Karpas-422 (cell line): ENCODE measurements around the gene HOOK1. TPM values are rescaled to one million over a fixed set of nuclear protein-coding genes. Genes with fewer than 3 reads are reported as not detected.

Experiments
- DNase-seq: peaks from one replicate; pipeline ENCODE4 v3.0.0-alpha.2; 2015
- H2AFZ ChIP-seq: fragments of 200-600 bp; sonication (generic); 2 replicates; pipeline ENCODE4 v1.6.1; 2014; ENCODE audit warnings: antibody characterized with exemption, low read length, mixed read lengths
- H3K27ac ChIP-seq: fragments of 200-600 bp; sonication (generic); 2 replicates; pipeline ENCODE4 v1.5.1; 2014; ENCODE audit warnings: mild to moderate bottlenecking, low read length, moderate library complexity
- H3K27me3 ChIP-seq: fragments of 200-600 bp; sonication (generic); 2 replicates; pipeline ENCODE4 v1.6.1; 2014; ENCODE audit warnings: low read length, mixed read lengths
- H3K36me3 ChIP-seq: fragments of 200-600 bp; sonication (generic); 2 replicates; pipeline ENCODE4 v1.6.1; 2014; ENCODE audit warnings: low read length, mixed read lengths; ENCODE audit not compliant: insufficient read depth
- H3K4me1 ChIP-seq: fragments of 200-600 bp; sonication (generic); 2 replicates; pipeline ENCODE4 v1.6.1; 2014; ENCODE audit warnings: mild to moderate bottlenecking, low read length, mixed read lengths
- H3K4me2 ChIP-seq: fragments of 200-600 bp; sonication (generic); 2 replicates; pipeline ENCODE4 v1.6.1; 2014; ENCODE audit warnings: low read length, low read depth, mild to moderate bottlenecking; ENCODE audit not compliant: poor library complexity, severe bottlenecking
- H3K4me3 ChIP-seq: fragments of 200-600 bp; sonication (generic); 2 replicates; pipeline ENCODE4 v1.5.1; 2014; ENCODE audit warnings: mild to moderate bottlenecking, antibody characterized with exemption, low read length, mixed read lengths
- H3K79me2 ChIP-seq: fragments of 200-600 bp; sonication (generic); 2 replicates; pipeline ENCODE4 v1.6.1; 2014; ENCODE audit warnings: mild to moderate bottlenecking, low read length, mixed read lengths
- H3K9ac ChIP-seq: fragments of 200-600 bp; sonication (generic); 2 replicates; pipeline ENCODE4 v1.6.0; 2014; ENCODE audit warnings: low read length
- H3K9me2 ChIP-seq: fragments of 200-600 bp; sonication (generic), shearing (Covaris generic); replicated peaks from 2 replicates; pipeline ENCODE4 v1.6.0; 2014; ENCODE audit warnings: mild to moderate bottlenecking, low read length, moderate library complexity; ENCODE audit not compliant: insufficient read depth
- H3K9me3 ChIP-seq: fragments of 300-700, 200-600 bp; sonication (generic); 2 replicates; pipeline ENCODE4 v1.6.1; 2014; ENCODE audit warnings: low read length, mixed read lengths
- H4K20me1 ChIP-seq: fragments of 200-600 bp; sonication (generic); 2 replicates; pipeline ENCODE4 v1.6.1; 2014; ENCODE audit warnings: mild to moderate bottlenecking, antibody characterized with exemption, low read length, low read depth; ENCODE audit not compliant: insufficient read depth
- total RNA-seq: library from RNA; depleted of rRNA; stranded (reverse); fragments of >200 nt; shearing (Covaris generic); gene quantifications from 2 replicates; pipeline ENCODE4 v1.2.3, GENCODE V29; 2014; ENCODE audit warnings: low replicate concordance

HOOK1 gene
- total RNA-seq, 1 experiment from 2014 or later, result not detected

DNA sequence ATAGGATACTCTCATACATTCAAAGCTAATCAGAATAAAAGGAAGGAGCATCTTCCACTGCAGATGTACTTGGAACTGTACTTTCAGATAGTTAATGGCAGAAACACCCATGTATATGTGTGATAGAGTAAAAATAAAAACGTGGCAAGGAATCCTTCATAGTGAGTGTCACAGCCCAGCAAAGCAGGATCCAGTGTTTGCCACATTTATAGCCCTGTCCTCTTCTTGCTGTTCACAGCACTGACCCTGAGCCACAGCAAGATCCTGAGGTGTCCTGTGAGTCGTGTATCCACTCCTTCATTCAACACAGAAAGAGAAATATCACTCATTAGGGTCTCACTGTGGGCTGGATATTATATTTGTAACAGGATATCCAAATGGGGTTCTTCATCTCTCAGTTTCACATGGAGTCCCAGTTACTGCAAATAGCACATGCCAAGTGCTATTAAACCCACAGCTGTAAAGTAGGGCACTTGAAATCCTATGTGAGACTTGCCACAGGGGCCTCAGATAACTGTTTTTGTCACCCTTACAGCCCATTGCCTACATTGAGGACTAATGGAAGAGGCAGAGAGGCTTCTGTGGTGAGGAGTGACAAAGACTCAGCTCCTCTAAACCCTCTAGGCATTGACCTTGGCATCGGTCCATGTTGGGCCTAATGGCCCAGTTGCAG is 70.5 kb downstream of the HOOK1 start:
- no peaks in the 10 kb centered on the region for H4K20me1 ChIP-seq
- H3K36me3 ChIP-seq, result no peaks in the 10 kb centered on the region
- no peak overlapping the region for H3K4me2 ChIP-seq
- H3K9me3 ChIP-seq, result no peaks in the 10 kb centered on the region
- DNase-seq, result no peak
- no peak overlapping the region for H3K9ac ChIP-seq
- no peak overlapping the region for H2AFZ ChIP-seq
- no peak overlapping the region for H3K4me3 ChIP-seq
- H3K9me2 ChIP-seq, result no peaks in the 10 kb centered on the region
- H3K27ac ChIP-seq, result no peak overlapping the region
- no peaks in the 10 kb centered on the region for H3K4me1 ChIP-seq
- no peaks in the 10 kb centered on the region for H3K27me3 ChIP-seq
- no peaks in the 10 kb centered on the region for H3K79me2 ChIP-seq

DNA sequence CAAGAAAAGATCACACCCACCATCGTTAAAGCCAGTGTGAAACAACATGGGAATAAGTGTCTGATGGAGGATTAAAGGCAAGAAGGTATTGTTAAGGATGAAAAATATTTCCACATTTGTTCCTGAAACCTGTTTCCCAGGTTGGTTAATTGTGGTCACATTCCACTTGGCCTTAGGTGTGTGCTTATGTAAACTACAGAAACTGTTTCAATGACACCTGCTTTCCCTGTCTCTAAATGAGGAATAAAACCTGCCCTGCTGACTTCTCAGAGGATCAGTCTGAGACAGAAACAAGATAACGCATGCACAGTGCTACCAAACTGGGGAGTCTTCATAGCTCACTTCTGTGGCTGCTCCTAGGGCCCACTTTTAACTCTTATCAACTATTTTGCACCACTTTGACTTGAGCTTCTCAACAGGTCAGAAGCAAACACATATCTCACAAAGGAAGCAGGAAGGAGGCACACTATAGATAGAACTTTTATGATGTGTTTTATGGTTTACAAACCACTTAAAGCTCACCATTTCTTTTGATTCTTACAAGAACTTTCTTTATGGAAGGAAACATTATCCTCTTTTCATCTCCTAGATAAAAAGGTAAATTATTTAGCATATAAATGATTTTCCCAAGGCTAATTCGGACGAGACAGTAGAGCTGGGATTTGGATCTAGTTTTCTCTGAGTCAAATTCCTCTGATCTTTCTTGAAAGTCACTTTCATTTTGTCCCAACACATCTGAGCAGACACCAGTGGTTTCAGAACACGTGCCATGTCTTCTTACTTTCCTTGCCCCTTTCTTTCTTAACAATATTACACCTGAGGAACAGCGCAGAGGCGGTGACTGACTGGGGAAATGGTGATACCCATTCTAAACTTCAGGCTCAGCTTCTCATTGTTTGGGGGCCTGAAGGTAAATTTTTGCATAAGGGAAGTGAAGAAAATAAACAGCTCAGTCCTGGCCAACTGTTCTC is 78.4 kb downstream of the HOOK1 start:
- Histone ChIP-seq H3K4me2 (no peak overlapping the region), H3K27ac (no peak overlapping the region), H3K9me2 (no peaks in the 10 kb centered on the region), H3K79me2 (no peaks in the 10 kb centered on the region), H3K9me3 (no peaks in the 10 kb centered on the region), H3K4me3 (no peak overlapping the region), H3K9ac (no peak overlapping the region), H3K27me3 (no peaks in the 10 kb centered on the region), H4K20me1 (no peaks in the 10 kb centered on the region), H2AFZ (no peak overlapping the region), H3K36me3 (no peaks in the 10 kb centered on the region), H3K4me1 (no peaks in the 10 kb centered on the region)
- DNase-seq, result no peak

DNA sequence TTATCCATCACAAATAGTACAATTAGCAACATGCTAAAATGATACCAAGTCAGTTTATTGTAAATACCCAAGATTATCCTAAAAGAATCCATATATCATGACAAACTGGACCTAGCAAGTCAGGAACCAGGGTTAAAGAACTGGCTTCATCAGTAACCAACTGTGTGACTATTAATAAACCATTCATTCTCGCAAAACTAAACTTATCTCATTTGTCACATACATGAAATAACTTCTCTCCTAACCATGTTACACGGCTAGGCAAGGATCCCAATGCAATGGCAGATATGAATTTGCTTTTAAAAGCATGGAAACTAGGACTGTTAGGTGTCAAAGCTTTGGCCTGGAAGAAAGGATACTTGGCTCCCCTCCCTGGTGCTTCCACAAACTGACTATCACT is 82.4 kb downstream of the HOOK1 start:
- no peak for DNase-seq
- no peaks in the 10 kb centered on the region for H4K20me1 ChIP-seq

DNA sequence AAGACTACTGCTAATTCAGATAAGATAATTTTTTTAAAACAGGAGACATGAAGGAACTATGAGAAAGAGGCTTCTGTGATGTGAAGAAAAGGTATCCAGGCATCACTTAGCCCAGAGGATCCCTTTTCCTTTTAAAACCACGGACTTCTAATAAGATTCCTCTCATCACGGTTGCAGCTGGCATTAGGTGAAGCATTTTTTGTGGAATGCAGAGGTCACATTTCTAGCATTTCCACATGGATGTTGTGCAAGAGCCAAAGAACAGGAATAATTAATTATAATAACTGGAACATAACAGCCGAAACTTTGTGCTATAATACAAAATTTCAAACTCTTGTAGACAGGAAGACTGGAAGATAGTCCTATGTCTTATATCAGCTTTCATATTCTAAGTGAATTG is 84.2 kb downstream of the HOOK1 start:
- Histone ChIP-seq H3K9me2 (no peaks in the 10 kb centered on the region), H3K9me3 (no peaks in the 10 kb centered on the region)
- DNase-seq, result no peak

More for the DNA sequence above, 82.4 kb downstream of the HOOK1 start:
- Histone ChIP-seq H3K4me2 (no peak overlapping the region), H3K4me3 (no peak overlapping the region), H3K27ac (no peak overlapping the region), H3K27me3 (no peaks in the 10 kb centered on the region), H3K9ac (no peak overlapping the region), H3K9me3 (no peaks in the 10 kb centered on the region), H3K4me1 (no peaks in the 10 kb centered on the region), H3K36me3 (no peaks in the 10 kb centered on the region), H3K79me2 (no peaks in the 10 kb centered on the region), H2AFZ (no peak overlapping the region), H3K9me2 (no peaks in the 10 kb centered on the region)

DNA sequence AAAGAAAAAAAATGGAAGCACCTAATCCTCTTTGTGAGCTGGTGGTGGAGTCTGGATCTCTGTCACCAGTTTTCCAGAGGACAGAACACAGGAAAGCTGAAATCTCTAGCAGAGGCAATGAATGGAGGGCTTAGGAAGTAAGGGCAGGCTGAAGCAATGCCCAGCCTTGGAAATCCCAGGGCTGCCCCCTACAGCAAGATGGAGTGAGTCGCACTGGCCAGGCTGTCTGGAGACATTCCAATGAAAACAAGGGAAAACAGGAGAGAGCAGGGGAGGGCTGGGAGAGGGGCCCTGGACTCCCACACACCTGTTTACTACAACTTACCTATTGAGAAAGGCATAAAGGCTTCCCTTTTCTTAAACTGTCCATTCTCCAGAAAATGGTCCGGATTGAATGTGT is 85.9 kb downstream of the HOOK1 start:
- H3K9me2 ChIP-seq, result no peaks in the 10 kb centered on the region
- DNase-seq, result no peak
- no peak overlapping the region for H3K27ac ChIP-seq
- no peak overlapping the region for H3K4me3 ChIP-seq
- H3K27me3 ChIP-seq, result no peaks in the 10 kb centered on the region
- no peak overlapping the region for H3K4me2 ChIP-seq
- H3K4me1 ChIP-seq, result no peaks in the 10 kb centered on the region
- H3K36me3 ChIP-seq, result no peaks in the 10 kb centered on the region
- no peaks in the 10 kb centered on the region for H3K9me3 ChIP-seq
- no peak overlapping the region for H2AFZ ChIP-seq
- no peak overlapping the region for H3K9ac ChIP-seq
- no peaks in the 10 kb centered on the region for H3K79me2 ChIP-seq
- H4K20me1 ChIP-seq, result no peaks in the 10 kb centered on the region

More for the DNA sequence above, 84.2 kb downstream of the HOOK1 start:
- H3K4me3 ChIP-seq, result no peak overlapping the region
- H2AFZ ChIP-seq, result no peak overlapping the region
- no peaks in the 10 kb centered on the region for H3K36me3 ChIP-seq
- H3K79me2 ChIP-seq, result no peaks in the 10 kb centered on the region
- no peak overlapping the region for H3K4me2 ChIP-seq
- no peak overlapping the region for H3K9ac ChIP-seq
- no peaks in the 10 kb centered on the region for H3K4me1 ChIP-seq
- H4K20me1 ChIP-seq, result no peaks in the 10 kb centered on the region
- no peak overlapping the region for H3K27ac ChIP-seq
- no peaks in the 10 kb centered on the region for H3K27me3 ChIP-seq

DNA sequence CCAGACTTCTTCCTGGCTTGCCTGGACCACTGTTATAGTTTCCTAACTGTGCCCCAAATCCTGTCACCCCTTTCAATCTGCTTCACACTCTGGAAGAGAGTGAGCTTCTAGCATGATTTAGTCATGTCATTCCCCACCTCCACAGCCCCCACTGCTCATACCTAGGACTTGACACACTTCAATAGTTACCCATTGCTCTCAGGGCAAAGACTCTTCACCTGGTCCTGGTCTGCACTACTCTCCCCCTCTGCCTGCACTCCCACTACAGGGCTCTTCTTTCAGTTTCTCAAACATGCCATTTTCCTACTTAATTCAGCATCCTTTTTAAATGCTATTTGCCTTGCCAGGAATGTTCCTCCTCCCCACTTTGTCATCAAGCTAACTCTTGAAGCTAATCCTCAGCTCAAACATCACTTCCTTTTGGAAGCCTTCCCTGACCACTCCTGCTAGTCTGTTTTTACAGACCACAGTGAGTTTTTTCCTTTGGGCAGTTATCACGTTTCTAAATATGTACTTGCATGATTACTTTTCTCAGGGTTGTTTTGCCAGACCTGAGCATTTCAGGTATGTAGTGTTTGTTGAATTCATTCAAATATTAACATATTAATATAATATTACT is 87.1 kb downstream of the HOOK1 start:
- Histone ChIP-seq H3K4me1 (no peaks in the 10 kb centered on the region), H3K36me3 (no peaks in the 10 kb centered on the region), H4K20me1 (no peaks in the 10 kb centered on the region), H3K9me3 (no peaks in the 10 kb centered on the region), H3K27me3 (no peaks in the 10 kb centered on the region), H3K79me2 (no peaks in the 10 kb centered on the region), H3K9me2 (no peaks in the 10 kb centered on the region), H3K4me3 (no peak overlapping the region), H3K27ac (no peak overlapping the region), H3K9ac (no peak overlapping the region), H3K4me2 (no peak overlapping the region), H2AFZ (no peak overlapping the region)
- no peak for DNase-seq

DNA sequence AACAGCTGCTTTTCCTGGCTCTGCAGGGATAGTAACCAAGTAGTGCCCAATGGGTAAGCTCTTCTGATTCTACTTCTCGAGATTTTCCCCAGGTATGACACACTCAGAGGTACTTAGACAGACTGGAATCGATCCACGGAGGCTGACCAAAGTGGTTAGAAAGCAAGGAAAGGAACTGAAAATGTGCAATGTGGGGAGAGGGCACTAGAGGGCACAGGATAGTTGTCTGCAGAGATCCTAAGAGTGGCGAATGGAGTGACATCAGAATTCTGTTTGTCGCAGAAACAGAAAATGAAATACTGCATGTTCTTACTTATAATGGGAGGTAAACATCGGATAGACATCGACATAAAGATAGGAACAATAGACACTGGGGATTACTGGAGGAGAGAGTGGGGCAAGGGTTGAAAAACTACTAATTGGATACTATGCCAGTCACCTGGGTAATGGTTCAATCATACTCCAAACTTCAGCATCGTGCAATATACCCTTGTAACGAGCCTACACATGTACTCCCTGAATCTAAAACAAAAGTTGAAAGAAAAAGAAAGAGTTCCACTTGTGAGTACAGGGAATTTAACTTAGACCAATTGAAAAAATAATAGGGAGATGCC is 88.5 kb downstream of the HOOK1 start:
- H3K9me2 ChIP-seq, result no peaks in the 10 kb centered on the region
- H3K4me2 ChIP-seq, result no peak overlapping the region
- no peaks in the 10 kb centered on the region for H4K20me1 ChIP-seq
- H3K4me1 ChIP-seq, result no peaks in the 10 kb centered on the region
- H3K9me3 ChIP-seq, result no peaks in the 10 kb centered on the region
- H3K79me2 ChIP-seq, result no peaks in the 10 kb centered on the region
- no peak overlapping the region for H2AFZ ChIP-seq
- H3K27ac ChIP-seq, result no peak overlapping the region
- H3K4me3 ChIP-seq, result no peak overlapping the region
- H3K27me3 ChIP-seq, result no peaks in the 10 kb centered on the region
- H3K36me3 ChIP-seq, result no peaks in the 10 kb centered on the region
- DNase-seq, result peak; percentile 60
- no peak overlapping the region for H3K9ac ChIP-seq

DNA sequence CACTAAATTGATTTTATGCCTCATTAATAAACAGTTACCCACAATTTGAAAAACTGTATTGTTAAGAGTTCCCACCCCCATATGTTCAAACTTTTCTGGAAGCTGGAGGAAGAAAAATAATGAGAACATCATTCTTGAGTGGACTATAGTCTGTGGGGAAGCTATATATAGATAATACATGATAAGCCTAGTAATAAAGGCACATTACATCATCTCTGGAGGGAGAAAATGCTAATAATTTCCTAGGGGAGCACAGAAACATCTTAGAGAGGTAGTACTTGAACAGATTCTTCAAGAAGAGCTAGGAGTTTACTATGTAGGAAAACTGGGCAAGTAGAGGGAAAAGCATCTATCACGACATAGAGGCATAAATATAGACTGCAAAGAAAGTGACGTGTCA is 92.2 kb downstream of the HOOK1 start:
- H3K79me2 ChIP-seq, result no peaks in the 10 kb centered on the region
- no peaks in the 10 kb centered on the region for H3K4me1 ChIP-seq
- H3K4me3 ChIP-seq, result no peak overlapping the region
- no peaks in the 10 kb centered on the region for H3K27me3 ChIP-seq
- H3K27ac ChIP-seq, result no peak overlapping the region
- no peak overlapping the region for H2AFZ ChIP-seq
- no peaks in the 10 kb centered on the region for H3K9me3 ChIP-seq
- DNase-seq, result no peak
- H3K9me2 ChIP-seq, result no peaks in the 10 kb centered on the region
- no peak overlapping the region for H3K9ac ChIP-seq
- H3K4me2 ChIP-seq, result no peak overlapping the region
- no peaks in the 10 kb centered on the region for H4K20me1 ChIP-seq
- no peaks in the 10 kb centered on the region for H3K36me3 ChIP-seq
